IPS-18c (cell line): ENCODE data around the gene KLK11.
A peak's percentile ranks its signal among the peaks of the same experiment; 100 is the strongest.

ENCODE experiments used
- H3K4me3 ChIP-seq: 2 replicates; pipeline ENCODE4 v1.7.0; 2013; ENCODE audit warnings: low read depth, mild to moderate bottlenecking, low read length, moderate library complexity; ENCODE audit not compliant: insufficient read depth
- H3K9me3 ChIP-seq: one replicate; pipeline ENCODE4 v1.6.1; 2013; ENCODE audit warnings: mild to moderate bottlenecking, low read length, moderate library complexity; ENCODE audit not compliant: control insufficient read depth, insufficient read depth

The KLK11 gene

GRCh38 chr19:51034704-51035103 lies 8.3 kb upstream of the KLK11 start, which contains the start of gene KLK12:
TSS of gene KLK12 (minus strand) at chr19:51035002. CDS start at chr19:51034621, 381 bp downstream.
- H3K9me3 ChIP-seq = no peaks in the 10 kb centered on the region
- H3K4me3 ChIP-seq = no peak within 1 kb of the TSS

DNA sequence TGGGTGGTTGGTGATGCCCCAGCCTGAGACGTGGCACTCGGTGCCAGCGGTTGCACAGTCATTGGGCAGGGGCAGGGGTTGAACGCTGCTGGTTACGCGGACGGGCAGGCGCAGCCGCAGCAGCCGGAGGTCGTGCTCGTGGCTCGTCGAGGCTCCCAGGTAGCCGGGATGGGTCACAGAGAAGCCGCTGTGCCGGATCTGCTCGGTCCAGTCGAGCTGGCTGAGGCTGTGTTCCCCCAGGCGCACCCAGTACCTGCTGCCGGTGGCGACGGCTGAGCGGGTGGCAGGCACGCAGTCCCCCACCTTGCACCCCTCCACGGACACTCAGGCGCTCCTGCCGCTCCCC lies 5.4 kb upstream of the KLK11 start:
- H3K9me3 ChIP-seq = no peaks in the 10 kb centered on the region
- H3K4me3 ChIP-seq = no peak overlapping the region

DNA sequence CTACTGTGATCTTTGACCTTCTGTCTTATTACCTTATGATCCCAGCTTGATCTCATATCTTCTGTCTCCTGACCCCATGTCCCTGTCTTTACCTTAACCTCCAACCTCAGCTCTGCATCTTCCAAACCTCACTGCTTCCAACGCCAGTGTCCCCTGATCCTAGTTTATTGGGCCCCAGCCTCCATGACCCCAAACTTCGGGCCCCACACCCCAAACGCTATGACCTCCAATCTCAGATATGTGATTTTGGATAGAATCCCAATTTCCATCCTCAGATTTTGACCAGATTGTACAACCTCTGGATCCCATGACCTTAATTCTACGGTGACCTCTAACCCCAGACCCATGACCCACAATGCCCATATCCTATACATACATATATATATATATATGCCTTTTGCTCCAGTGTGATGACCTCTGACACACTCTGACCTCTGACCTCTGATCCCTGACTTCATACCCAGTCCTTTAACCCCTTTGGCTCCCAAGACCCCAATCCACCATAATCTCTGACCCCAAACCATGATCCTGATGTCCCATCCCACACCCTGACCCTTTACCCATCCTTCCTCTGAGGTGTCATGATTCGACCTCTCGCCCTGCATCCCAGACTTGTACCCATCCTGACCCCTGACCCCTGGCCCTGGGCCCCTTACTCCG lies 4.9 kb upstream of the KLK11 start:
- H3K9me3 ChIP-seq = no peaks in the 10 kb centered on the region

GRCh38 chr19:51030631-51031030 lies 4.2 kb upstream of the KLK11 start:
- no peak overlapping the region for H3K4me3 ChIP-seq
- no peaks in the 10 kb centered on the region for H3K9me3 ChIP-seq

More for the DNA sequence above, 4.9 kb upstream of the KLK11 start:
- H3K4me3 ChIP-seq = no peak overlapping the region

- Histone ChIP-seq H3K4me3 (no peak overlapping the region), H3K9me3 (no peaks in the 10 kb centered on the region)
Observed at GRCh38 chr19:51029718-51030117, 3.3 kb upstream of the KLK11 start.

DNA sequence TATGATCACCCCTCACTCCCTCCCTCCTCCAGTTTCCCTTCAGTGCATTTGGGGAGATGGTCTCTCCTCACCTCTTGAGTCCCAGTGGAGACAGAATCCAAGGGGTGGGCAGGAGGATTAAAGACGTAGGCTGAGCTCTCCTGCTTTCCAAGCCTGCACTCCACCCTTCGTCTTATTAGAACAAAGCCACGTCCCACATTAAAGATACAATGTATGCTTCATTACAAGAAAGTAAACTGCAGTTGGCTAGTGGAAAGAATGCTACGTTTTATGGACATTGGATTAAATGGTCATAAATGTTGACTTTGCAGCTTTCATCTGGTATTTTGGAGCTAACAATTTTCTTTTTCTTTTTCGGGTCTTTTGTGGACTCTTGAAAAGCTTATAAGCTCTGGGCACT lies 1.5 kb upstream of the KLK11 start:
- H3K9me3 ChIP-seq = no peaks in the 10 kb centered on the region

DNA sequence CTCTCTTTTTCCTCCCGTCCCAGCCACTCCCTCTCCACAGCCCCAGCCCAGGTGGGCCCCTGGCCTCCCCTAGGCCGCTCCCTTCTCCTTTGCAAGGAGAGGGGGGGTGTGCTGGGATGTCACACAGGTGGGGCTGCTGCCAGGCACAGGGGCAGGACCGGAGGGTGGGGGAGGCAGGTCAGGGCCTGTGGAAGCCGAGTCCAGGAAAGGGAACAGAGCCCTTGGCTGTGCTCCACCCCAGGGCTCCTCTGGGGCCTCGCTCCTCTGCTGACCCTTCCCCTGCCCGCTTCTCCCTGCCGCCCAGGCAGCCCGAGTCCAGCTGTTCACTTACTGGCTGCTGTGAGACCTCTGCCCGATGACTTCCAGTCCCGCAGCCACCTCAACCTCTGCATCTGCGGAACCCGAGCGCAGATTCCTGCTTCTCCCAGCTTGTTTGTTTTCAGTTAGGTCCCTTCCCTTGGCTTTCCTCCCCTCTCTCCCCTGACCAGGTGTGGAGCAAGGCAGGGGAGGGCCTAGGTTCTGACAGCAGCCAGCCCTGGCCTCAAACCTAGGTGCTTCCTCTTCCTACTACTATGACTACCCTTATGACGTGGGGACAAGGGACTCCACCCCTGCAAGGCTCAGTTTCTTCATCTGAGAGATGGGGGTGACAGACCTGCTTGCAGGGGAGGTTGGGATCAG lies 850 bp upstream of the KLK11 start:
- H3K4me3 ChIP-seq = no peak overlapping the region
- no peaks in the 10 kb centered on the region for H3K9me3 ChIP-seq

More for the DNA sequence above, 1.5 kb upstream of the KLK11 start:
- H3K4me3 ChIP-seq = no peak overlapping the region

GRCh38 chr19:51025809-51026553 lies 435 bp downstream of the KLK11 start:
- H3K4me3 ChIP-seq = no peak overlapping the region
- H3K9me3 ChIP-seq = no peaks in the 10 kb centered on the region

DNA sequence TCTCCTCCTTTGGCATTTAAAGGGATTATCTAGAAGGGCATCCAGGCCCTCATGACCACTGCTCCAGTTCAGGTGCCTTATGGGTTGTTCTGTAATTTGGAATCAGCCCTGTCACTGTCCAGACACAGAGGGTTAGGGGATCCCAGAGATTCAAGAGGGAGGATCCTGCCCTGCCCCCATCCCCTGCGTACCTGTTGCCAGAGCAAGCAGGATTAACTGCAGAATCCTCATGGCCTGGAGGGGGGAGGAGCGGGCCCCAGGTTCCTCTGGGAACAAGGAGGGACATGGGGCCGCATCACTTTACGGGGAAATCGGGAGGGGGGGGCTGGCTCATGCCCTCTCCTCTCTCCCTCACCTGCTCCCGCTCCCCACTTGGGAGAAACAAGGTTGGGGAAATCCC lies 1.0 kb downstream of the KLK11 start:
- no peak overlapping the region for H3K4me3 ChIP-seq
- H3K9me3 ChIP-seq = no peaks in the 10 kb centered on the region

- Histone ChIP-seq H3K9me3 (no peaks in the 10 kb centered on the region), H3K4me3 (no peak overlapping the region)
Observed at GRCh38 chr19:51024924-51025323, 1.5 kb downstream of the KLK11 start.

DNA sequence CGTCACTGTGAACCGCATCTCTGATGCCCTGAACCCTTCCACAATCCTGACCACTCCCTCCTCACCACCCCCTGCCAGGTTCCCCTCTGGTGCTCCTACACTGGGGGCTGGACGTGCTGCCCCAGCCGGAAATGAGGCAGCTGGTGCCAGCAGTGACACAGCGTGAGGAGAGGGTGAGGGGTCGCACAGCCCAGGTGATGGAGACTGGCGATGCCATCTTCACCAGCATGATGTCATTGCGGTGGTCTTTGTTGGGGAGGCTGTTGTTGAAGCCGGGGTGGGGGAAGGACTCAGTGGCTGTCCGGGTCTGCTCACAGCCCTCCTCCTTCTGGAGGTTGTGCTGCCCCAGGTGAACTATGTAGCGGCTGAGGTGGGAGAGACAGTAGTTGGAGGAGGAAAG lies 2.5 kb downstream of the KLK11 start:
- no peak overlapping the region for H3K4me3 ChIP-seq
- no peaks in the 10 kb centered on the region for H3K9me3 ChIP-seq

GRCh38 chr19:51022526-51022925 lies 3.9 kb downstream of the KLK11 start:
- no peaks in the 10 kb centered on the region for H3K9me3 ChIP-seq
- H3K4me3 ChIP-seq = no peak overlapping the region

DNA sequence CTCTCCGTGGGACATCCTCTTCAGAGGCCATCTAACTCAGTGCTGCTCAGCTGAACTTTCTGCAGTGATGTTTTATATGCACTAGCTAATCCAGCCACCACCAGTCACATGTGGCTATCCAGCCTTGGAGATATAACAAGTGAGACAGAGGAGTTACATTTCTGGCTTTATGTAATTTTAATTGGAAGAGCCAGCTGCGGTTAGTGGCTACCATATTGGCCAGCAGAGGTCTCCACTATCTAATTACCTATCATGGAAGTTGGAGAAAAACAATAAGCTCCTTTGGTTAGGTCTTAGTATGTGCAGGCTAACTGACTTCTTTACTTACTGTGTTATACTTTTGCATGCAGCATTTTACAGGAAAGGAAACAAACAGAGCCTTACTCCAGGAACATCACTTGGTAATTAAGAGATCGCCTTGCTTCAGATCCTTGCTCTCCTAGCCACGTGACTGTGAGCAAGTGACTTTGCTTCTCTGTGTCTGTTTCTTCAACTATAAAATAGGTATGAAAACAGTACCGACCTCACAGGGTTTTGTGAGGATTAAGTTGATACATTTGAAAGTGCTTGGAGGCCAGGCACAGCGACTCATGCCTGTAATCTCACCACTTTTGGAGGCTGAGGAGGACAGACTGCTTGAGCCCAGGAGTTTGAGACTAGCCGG lies 5.3 kb downstream of the KLK11 start:
- no peaks in the 10 kb centered on the region for H3K9me3 ChIP-seq
- no peak overlapping the region for H3K4me3 ChIP-seq

DNA sequence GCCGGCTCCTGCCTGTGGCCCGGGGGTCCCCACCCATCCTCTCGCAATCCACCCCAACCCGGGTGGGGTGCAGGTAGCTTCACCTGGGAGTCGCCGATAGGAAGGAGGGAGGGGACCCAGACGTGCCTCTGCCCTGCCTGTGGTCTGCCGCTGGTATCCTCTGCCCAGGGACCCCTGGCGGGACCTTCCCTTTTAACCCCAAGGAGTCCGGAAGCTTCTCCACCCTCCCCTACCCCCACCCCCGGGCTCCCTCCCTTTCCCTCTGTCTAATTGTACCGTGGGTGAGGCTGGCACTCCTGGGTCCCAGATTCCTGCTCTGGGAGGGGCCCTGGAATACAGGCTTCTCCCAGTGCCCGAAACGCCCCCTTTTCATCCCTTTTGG lies 6.9 kb downstream of the KLK11 start, which contains the start of gene KLK10:
Gene KLK10, minus strand, starts transcription at position 166 of the 382 bp plus-strand sequence. CDS start 579 bp downstream, outside the sequence.
- H3K9me3 ChIP-seq = no peaks in the 10 kb centered on the region
- H3K4me3 ChIP-seq = peak within 1 kb of the TSS; percentile 49

- peak overlapping the region; percentile 49 for H3K4me3 ChIP-seq
- no peaks in the 10 kb centered on the region for H3K9me3 ChIP-seq
Observed at GRCh38 chr19:51018745-51019543, 7.5 kb downstream of the KLK11 start.

DNA sequence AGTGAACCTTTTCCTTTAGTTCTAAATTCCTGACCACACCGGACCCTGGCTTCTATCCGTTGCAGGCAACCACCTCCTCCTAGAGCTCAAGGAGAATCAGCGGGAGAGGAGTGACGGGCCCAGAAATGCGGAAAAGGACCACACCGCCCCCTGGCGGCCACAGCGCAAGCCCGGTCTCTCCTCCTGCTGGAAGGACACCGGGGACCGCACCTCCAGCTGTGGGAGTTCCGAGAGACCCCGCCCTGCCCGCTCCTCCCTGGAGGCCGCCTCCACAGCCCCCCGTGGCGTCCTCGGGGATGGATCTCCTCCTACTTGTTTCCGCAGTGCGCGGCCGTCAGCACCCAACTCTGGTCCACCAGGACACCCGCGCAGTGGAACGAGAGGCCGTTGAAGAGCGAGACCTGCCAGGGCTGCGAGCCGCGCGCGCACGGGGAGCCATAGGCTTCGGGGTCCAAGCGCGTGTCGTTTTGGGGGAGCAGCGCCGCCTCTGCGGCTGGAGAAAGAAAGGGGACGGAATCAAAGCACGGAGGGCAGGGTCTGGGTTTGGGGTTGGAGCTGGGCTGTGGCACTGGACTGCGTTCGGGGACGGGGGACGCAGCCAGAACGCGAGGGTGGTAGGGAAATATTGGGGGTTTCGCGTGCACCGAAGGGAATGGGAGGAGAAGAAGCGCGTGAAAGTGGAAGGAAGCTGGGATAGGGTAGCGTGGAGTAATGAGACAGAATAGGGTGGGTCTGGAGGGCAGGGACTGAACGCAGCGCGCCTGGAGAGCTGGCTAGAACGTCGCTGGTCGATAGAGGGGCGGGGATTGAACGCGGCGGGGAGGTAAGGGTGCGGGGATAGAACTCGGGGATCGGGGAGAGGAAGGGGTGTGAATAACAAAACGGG lies 9.4 kb downstream of the KLK11 start:
- Histone ChIP-seq H3K9me3 (no peaks in the 10 kb centered on the region), H3K4me3 (peak overlapping the region; percentile 78)
